GM20431 (cell line): ENCODE measurements around the gene RANBP3.
"Not testable (repeated sequence)": the region's sequence is repeated elsewhere in the genome, so short reads cannot be mapped to it uniquely, and the experiment has no call there.

Experiments used
- in situ Hi-C: fragments of 300-500 bp; cut with MseI, MboI; formaldehyde crosslinking; loops from one replicate; pipeline ENCODE4 v1.15.0; 2020; ENCODE audit warnings: low sequenced_read_pairs; ENCODE audit not compliant: unreplicated experiment

The RANBP3 gene, protein sequence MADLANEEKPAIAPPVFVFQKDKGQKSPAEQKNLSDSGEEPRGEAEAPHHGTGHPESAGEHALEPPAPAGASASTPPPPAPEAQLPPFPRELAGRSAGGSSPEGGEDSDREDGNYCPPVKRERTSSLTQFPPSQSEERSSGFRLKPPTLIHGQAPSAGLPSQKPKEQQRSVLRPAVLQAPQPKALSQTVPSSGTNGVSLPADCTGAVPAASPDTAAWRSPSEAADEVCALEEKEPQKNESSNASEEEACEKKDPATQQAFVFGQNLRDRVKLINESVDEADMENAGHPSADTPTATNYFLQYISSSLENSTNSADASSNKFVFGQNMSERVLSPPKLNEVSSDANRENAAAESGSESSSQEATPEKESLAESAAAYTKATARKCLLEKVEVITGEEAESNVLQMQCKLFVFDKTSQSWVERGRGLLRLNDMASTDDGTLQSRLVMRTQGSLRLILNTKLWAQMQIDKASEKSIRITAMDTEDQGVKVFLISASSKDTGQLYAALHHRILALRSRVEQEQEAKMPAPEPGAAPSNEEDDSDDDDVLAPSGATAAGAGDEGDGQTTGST

DNA sequence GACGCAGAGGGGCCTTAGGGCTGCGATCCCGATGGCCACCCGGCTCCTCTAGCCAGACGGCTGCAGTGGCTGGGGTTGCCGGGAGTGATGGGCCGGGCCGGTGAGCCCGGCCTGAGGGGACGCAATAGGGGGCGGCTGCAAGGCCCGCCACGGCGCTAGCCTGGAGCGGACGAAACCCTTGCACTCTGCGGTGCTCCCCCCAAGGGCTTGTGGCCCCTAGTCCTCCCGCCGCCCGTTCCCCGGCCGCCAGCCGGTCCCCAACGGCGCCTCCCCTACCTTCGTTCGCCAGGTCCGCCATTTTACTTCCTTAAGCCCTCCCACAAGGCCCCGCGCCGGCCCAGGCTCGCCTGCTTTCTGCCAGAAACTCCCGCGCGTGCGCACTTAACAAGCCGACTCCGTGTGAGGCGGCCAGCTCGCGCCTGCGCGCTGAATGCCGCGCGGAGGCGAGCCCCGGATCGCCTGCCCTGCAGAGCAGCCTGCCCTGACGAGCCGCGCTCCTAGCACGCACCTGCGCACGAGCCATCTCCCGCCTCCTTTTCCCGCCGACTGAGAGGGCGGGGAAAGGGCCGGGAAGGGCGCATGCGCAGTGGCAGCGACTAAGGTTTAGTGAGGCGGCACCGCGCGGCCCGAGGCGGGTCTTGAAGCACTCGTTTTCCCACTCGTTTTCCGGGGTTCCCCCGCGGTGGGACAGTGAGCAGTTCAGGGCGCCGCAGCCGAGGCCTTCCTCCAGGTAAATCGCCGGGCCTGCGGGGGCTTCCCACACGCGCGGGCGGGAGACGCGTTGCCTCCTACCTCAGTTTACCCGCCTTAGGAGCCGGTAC is at the start of gene RANBP3:
Gene RANBP3, minus strand, starts transcription at position 356 of the 821 bp plus-strand sequence. Its CDS starts 58 bp downstream, at position 298.
- in situ Hi-C loops = no loop called here

DNA sequence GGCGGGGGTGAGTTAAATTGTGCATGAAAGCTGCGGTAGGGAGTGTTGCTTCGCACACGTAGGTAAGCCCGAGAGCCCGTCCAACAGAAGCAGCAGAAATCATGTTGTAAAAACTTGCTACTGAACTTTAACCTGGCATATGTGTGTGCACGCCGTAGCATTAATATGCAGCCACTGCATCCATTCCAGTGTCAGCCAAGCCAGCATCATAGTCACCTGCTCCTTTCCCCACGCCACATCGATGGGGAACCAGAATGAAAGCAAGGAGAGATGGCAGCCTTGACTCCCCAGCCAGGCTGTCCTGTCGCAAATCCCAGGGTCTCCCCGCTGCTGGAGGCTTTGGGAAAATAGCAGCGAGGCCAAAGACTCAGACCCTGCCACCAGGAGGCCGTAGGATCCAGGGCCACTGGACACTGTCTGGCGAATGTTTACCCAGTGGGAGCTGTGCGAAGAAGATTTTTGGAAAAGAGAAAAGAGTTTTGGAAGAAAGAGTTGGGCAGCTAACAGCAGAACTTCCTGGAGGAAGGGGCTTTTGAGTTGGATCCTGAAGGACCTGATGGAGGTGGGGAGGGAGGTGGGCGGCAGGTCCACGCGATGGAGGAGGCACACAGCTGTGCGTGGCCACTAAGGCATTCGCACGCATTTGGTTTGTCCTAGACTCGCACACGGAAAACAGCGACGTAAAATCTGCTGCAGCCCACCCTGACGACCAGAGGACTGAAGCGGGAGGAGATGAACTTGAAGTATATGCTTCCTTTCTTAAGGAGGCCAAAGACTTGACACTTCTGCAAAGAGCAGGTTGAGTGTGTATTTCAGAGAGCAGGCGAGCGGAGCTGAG is 48.7 kb upstream of the RANBP3 start:
- in situ Hi-C loops = no loop called here

DNA sequence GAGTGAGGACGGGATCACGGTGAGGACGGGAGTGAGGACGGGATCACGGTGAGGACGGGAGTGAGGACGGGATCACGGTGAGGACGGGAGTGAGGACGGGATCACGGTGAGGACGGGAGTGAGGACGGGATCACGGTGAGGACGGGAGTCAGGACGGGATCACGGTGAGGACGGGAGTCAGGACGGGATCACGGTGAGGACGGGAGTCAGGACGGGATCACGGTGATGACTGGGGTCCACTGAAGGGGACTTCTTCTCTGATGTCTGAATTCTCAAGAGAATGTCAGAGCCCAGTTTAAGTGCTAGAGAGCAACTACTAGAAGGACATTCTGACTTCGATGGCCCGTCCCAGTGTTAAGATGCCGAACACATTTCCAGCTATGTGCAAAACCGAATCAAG is 46.8 kb upstream of the RANBP3 start:
- in situ Hi-C loops = not testable (repeated sequence)

DNA sequence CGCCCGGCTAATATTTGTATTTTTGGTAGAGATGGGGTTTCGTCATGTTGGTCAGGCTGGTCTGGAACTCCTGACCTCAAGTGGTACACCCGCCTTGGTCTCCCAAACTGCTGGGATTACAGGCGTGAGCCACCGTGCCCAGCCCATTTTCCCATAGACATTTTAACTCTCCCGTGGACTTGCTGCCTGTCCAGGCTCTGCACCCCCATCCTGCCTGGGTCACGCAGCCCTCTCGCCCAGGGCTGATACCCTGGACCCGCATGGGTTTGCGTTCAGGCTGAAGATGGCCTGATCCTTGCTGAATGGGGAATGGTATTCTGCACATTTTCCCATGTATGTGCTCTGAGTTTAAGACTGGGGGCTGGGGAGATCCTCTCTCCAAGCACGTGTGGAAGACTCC is 46.0 kb upstream of the RANBP3 start:
- in situ Hi-C loops = no loop called here

DNA sequence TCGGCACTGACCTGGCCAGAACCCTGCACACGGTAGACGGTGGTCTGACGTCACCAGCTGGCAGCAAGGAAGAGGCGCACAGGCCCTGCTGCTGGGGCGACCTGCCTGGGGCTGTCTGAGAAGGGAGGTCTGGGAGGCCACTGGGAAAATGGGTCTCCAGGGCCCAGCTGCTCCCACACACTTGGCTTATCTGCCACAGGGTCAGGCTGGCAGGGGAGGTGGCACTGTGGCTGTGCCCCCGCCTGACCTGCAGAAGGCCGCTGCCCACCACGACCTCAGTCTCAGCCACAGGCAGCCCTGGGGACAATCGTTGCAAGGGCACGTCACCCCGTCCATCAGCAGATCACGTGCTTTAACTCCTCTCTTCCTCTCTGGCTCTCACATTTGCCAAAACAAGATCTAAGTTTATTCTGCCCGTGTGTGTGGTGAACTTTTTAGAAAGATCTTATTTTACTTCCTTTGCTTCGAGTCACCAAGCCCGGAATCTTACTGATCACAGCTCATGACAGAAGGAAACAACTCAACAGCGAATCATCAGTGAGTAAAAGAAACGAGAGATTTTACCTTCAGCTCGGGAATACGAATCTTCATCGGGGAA is 45.2 kb upstream of the RANBP3 start:
- in situ Hi-C loops = no loop called here

DNA sequence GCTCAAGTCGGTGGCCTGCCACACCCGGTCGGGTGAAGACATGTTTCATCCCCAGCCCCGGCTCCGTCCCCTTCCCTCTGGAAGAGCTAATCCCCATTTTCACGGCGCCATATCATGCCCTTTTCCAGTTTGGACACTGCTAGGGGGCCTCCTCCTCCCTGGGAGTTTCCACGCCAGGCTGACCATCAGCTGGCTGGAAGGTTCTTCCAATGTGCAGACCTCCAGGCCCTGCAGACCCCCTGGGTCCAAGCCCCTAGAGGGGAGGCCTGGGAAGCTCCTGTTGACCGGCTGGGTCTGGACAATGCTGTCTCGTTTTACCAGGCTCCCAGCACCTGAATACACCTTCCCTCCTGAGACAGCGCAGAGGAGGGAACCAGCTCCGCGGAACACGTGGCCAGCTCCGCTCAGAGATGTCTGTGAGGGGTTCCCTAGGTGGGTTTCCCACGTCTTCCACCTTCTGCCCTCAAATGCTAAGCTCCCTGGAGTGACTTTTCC is 44.7 kb upstream of the RANBP3 start:
- in situ Hi-C loops = no loop called here

DNA sequence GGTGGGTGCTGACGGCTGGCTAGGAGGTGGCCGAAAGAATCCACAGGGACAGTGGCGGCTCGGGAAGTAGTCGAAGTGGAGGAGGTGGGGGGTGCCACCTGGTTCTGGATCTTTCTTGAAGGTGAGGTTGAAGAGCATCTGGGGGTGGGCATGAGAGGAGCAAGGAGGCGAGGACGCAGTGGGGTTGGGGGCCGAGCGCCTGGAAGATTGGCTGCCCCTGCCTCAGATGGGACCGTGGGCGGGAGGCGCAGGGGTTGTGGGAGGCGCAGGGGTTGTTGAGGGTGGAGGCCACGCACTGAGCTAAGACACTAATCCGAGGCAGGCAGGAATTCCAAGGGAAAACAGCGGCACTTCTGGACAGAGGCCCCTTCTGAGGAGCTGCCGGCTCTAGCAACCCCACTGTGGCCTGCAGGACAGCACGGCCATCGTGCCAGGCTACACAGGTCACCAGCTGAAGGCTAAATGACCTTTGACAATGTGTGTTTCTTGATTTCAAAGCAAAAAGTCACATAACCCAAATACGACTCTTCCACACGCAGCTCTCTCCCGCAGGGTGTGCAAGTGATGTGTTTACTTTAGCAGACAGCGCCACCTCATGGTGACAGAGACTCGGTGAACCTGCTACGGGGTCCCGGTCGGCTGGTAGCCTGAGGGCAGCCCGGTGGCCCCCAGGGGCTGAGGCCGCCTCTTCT is 44.1 kb upstream of the RANBP3 start:
- in situ Hi-C loops = no loop called here

DNA sequence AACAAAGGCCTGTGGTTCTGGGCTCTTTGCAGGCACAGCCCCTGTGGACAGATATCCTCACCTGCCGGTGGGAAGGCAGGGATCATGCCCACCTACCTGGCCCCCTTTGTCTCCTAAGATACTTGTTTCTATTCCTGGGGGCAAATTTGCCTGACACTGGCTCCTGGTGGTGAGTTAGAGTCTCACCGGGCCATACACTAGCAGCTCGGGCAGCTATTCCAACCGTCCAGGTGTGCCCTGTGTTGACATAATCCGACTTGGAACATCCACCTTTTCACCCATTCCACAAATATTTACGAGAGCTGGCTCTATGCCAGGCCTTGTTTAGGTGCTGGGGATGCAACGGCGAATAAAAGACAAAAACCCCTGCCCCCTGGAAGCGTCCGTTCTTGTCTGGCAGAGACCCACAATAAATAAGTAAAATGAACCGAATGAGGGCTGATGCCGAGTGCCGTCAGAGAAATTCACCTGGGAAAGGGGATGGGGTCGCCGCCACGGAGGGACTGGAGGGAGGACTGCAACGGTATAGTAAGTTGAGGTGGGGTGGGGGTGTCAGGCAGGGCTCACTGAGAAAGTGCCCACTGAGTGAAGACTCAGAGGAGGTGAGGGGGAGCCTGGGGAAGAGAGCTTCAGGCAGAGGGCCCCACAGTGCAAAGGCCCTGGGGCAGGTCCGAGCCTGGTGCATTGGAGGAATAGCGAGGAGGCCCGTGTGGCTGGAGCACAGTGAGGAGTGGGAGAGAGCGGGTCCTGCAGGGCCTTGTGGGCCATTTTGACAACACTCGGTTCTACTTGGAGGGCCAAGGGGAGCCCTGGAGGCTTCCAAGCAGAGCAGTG is 43.2 kb upstream of the RANBP3 start:
- in situ Hi-C loops = no loop called here

DNA sequence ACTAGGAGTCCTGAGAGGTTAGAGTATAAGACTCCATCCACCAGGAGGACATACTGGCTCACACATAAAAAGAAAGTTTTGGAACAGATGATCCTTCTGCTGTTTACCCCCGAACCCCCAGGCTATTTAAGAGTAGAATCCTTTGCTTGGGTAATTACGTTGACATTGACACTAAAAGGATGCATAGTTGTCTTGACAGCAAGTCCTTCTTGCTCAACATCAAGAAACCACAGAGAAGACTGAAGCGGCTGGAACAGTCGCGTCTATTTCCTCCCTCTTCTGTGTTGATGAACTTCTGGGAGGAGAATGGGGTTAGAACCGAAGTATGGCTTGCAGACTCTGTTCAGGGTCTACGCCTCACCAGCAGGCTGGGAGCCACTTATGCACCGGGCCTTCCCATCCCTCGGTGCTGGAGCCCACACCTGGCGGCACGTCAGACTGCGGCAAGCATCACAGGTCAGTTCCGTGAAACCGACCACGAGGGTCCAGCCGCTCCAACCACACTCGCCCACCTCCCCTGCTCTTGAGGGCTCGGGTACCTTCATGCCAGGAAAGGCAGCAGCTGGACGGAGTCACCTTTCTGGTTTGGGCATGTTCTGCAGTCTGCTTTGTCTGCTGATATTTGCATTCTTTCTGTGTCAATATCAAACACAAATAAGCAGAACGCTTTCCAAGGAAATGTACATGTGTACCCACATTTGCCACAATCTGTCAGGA is 42.4 kb upstream of the RANBP3 start:
- in situ Hi-C loops = no loop called here

DNA sequence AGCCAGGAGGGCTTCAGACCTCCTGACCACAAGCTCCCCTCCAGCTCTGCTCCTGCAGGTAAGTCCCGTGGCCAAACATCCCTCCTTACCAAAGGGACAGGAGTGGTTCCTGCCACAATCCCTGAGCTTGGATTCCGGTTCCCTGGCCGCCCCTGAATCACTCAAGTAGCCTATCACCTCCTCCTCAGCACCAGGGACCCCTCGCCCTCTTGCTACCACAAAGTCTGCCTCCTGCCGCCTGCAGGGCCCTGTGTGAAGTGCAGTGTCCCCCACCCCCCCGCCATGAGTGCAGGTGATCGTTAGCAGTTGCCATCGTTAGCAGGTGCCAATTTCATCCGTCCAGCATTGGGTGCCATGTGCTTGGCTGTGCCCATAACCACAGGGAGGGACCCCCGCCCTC is 40.8 kb upstream of the RANBP3 start:
- in situ Hi-C loops = loop anchor here (10.0 kb wide), 1 partner anchor 214 kb away; the partner anchor contains the start of gene NRTN

DNA sequence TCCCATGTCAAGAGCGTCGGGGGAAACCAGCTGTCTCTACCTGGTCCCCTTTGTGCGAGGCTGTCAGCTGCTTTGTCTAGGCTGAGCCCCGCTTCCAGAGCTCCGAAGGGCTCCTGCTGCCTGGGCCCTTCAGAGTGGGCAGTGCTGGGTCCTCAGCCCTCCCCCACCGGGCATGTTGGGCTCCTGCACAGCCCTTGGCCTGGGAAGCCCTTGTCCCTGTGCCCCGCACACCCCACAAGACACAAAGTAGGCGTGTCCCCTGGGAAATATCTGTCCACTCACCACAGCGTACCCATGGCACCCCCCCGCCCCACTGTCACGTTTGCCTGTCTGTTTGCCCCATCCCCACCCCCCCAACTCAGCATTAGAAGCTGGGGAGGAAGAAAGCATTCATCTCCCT is 39.6 kb upstream of the RANBP3 start:
- in situ Hi-C loops = loop anchor here (10.0 kb wide), 1 partner anchor 213 kb away; the partner anchor contains the start of gene NRTN

DNA sequence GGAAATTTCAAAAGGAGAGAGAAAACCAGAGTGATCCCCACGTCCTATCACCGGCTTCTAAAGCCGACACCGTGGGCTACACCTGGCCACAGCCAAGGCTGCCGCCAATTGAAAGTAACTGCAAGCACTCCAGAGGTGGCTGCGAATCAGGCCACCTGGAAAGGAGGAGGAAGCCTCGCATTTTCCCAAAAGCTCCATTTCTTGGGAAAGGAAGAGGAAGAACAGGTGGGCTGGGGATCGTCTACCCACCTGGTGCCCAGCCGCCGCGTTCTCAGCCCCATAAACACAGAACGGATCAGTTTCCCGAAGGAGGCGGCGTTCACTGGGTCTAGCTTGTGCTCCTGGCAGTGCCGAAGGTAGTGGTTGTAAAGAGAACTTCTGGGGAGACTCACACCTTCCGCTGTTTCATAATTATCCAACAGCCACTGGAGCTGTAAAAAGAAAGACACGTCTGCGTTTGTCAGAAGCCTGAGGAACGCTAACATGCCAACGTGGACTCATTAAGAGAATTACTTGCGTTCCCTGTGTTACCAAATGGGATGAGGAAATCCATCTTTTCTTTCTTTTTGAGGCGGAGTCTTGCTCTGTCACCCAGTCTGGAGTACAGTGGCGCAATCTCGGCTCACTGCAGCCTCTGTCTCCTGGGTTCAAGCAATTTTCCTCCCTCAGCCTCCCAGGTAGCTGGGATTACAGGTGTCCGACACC is 38.1 kb upstream of the RANBP3 start:
- in situ Hi-C loops = loop anchor here (10.0 kb wide), 1 partner anchor 211 kb away; the partner anchor contains the start of gene NRTN

DNA sequence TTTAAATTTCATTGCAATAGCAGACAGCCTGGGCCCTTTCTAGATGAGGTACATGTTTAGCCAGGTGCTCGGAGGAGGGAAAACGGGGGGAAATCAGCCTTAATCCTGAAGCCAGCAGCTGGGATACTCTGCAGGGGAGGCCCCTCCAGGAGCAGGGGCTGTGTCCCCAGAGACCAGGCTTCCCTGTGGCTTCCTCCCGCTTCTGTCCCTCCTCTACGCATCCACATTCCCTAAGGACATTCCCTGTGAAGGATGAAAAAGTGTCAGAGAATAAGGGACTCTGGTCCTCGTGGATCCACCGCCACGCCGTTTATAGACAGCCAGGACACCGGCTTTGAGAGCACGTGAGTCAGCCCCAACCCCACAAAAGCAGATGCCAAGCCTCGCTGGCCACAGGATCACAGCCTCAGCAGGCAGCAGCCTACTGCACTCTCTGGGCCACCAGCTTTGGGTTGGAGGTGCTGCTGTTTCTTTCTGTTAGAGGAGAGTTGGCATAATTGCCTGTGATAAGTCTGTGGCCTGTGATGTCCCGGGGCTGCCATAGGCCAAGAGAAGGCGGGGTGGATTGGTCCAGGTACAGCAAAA is 36.7 kb upstream of the RANBP3 start:
- in situ Hi-C loops = loop anchor here (10.0 kb wide), 1 partner anchor 210 kb away; the partner anchor contains the start of gene NRTN

DNA sequence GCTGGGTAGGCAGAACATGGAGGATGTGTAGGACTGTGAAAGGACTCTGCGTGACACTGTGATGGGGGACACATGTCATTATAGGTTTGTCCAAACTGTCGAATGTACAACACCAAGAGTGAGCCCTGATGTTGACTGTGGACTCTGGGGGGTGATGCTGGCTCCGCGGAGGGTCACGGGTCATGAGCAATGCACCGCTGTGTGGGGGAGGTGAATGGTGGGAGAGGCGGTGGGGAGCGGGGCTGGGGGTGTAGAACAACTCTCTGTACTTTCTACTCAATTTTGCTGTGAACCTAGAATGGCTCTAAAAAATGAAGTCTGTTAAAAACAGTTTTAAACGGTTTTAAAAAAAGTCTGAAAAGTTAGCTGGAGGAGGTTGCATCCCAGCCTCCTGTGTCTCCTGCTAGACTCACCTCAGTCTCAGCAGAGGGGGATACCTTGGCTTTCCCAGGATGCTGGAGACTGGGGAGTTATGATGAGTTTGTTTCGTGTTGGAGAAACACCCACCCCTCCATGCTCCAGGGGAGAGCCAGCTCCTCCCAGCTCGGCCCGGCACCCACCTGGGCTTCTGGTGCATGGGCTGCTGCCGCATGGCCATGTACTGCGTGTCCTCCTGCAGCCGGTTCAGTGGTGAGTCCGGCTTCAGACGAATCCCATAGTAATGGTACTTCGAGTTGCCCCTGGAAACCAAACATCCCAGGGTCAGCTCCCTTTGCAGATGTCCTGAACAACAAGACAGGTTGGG is 34.7 kb upstream of the RANBP3 start:
- in situ Hi-C loops = loop anchor here (10.0 kb wide), 1 partner anchor 208 kb away; the partner anchor contains the start of gene NRTN

DNA sequence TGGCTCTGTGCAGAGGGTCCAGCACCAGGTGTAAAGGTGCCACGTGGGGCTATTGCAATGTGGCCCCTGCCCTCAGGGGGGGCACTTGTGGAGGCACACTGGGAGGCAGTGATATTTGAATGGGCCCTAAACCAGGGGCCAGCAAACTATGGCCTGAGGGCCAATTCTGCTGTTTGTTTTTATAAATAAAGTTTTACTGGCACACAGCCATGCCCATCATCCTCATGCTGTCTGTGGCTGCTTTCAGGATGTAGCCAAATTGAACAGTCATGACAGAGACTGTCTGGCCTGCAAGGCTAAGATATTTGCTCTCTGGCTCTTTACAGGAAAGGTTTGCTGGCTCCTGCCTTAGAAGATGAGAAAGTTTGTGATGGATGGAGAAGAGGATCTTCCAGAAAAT is 33.9 kb upstream of the RANBP3 start:
- in situ Hi-C loops = loop anchor here (10.0 kb wide), 1 partner anchor 207 kb away; the partner anchor contains the start of gene NRTN
